Stimulated activated CD4-positive, alpha-beta T cell treated with anti-CD3 and anti-CD28 coated beads, Interleukin-4, amount 100 ng/mL, for 4 hours (primary cell): Measurements from ENCODE around the gene ESR1.
"Not testable (repeated sequence)": the region's sequence is repeated elsewhere in the genome, so short reads cannot be mapped to it uniquely, and the experiment has no call there.

Source experiments
- DNase-seq, 2 experiments: peaks; one replicate each; pipeline ENCODE4 v3.0.0-alpha.2; 2020

Gene ESR1

DNA sequence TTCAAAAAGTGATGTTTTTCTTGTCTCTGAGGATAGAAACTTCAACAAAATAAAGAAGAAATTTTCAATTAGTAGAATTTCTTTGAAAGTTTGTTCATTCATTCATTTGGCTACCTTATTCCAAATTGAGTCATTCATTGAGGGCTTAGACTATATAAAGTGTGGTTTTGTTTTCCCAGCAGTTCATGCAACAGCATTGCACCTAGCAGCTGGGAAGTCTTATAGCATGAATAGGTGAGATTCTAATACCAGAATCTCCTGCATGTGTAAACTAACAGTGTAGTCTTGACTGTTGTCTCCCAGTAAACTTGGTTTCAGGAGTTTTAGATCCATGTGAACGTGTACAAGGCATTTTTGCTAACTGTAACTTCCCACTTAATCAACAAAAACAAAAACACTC lies 7.1 kb downstream of the ESR1 start:
- DNase-seq: no peak

DNA sequence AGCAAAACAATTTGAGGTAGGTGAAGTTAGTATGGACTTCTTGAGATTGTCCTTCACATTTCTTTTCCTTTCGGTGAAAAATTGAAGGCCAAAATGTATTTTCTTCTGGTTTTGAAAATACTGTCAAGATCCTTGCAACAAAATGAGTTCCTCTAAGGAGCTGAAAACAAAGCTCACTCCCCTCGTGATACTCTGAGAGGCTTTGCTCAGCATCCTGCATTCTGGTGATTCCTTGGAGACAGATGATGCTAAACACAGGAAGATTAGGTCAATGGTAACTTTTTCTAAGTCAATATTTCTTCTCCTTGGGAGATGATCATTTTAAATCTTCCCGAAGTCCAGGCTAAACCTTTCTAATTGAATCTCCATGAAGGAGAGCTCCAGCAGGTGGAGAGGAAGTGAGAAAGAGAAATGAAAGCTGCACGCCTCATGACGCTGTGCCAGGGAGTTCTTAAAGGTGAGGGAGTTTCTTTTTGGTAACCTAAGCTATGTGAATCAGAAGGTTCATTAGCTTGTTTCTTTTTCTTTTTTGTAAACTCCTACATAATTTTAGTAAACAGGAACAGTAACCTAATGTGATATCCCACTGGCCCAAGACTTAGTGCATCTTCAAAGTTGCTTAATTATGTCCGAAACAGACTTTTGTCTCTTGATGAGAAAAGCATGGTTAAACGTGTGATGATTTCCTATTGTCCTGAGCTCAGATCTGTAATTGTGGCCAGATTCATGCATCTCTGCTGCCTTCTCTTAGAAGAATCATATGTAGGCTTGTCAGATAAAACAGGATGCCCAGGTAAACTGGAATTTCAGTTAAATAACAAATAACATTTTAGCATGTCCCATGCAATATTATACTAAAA lies 15.0 kb downstream of the ESR1 start:
- DNase-seq: no peak

DNA sequence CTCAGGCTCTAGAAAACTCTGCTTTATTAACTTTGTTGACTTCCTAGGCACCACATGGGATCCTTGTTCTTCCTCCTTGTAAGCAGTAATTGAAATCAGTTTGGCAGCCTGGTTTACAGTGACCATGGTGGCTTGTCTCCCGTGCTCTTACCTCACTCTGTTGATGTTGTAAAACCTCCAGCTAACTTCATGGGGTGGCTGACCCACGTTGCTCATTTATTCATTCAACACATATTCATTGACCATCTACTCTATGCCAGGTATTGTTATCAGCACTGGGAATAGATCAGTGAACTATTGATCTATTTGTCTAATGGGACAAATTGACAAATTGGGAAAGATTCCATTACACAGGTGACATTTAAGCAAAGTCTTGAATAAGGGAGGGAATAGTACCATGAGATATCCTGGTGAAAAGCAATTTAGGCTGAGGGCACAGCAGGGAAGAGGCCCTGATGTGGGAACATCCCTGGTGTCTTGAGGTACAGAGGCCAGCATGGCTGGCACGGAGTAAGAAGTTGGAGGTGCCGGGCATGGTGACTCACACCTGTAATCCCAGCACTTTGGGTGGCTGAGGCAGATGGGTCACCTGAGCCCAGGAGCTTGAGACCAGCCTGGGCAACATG lies 19.1 kb downstream of the ESR1 start:
- DNase-seq: no peak

DNA sequence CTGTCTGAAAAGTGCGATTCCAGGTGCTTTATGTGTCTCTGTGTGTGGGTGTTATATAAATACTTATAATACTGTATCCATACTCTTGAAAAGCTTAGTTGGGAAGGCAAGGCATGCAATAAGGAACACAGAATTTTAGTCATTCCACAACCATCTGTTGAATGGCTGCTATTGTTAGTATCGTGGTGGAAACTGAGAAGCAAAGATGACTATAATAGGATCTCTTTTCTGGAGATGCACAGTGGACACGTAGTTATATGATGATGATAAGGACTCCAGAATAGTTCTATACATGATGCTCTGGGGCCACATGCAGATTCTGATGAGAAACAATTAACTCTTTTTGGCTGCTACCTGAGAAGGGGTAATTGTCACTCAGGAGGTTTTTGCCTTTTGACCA lies 25.2 kb downstream of the ESR1 start:
- DNase-seq: no peak

DNA sequence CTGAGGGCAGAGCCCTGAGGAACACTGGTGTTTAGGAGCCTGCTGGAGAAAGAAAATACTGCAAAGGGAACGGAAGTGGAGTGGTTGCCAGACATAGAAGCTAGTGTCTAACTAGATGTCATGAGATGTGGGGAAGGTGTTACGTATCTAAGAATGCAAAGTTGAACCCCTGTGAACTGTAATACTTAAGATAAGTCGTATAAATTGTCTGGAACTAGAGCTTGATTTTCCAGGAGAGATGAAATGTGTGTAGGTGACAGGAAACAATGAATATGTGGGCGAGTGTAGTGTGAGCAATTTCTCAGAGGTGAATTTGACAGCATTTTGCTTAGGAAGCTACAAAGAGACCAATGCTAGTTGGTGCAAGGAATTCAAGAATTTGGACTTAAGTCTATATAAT lies 27.9 kb downstream of the ESR1 start:
- DNase-seq: no peak

DNA sequence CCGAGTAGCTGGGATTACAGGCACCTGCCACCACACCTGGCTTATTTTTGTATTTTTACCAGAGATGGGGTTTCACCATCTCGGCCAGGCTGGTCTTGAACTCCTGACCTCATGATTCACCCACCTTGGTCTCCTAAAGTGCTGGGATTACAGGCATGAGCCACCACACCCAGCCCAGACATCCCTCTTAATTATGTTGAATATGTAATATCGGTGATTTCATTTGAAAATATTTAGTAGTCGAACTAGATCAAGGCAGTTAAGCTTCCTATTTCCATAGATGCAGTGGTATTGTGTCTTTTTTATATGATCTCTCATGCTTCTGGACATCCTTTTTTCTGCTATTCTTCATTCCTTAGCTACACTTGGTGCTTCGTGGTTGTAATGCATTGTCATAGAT lies 29.7 kb downstream of the ESR1 start:
- no peak for DNase-seq

DNA sequence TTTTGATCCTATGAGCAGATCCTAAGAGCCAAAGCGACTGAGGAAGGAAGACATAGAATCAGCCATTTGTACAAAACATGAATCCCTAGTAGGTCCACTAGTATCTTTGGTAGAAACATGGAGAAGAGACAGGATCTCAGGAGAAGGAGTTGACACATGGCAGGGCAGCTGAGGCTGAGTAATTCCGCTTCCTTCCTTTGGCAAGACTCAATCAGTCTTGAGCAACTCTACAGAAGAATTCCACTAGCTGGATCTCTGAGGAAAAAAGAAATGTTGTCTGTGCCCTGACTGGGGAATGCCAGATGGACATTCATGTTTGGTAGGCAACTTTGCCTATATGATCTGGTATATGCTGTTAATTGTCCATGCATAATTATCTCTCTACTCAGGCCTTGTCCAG lies 35.3 kb downstream of the ESR1 start:
- no peak for DNase-seq

DNA sequence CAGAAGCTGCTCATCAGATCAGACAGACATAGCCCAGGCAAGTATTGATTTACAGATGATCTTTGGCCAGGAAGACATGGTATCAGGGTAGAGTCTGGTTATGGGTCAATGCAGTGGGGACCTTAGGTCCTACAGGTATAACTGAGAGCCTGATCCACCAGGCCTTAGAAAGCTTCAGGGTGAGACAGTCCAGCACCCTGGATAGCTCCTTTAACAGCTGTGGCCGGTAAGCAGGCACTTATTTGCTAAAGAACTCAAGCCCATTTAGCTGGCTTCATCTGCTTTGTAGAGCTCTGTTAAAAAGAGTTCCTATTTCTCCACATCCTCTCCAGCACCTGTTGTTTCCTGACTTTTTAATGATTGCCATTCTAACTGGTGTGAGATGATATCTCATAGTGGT lies 39.6 kb downstream of the ESR1 start:
- no peak for DNase-seq

DNA sequence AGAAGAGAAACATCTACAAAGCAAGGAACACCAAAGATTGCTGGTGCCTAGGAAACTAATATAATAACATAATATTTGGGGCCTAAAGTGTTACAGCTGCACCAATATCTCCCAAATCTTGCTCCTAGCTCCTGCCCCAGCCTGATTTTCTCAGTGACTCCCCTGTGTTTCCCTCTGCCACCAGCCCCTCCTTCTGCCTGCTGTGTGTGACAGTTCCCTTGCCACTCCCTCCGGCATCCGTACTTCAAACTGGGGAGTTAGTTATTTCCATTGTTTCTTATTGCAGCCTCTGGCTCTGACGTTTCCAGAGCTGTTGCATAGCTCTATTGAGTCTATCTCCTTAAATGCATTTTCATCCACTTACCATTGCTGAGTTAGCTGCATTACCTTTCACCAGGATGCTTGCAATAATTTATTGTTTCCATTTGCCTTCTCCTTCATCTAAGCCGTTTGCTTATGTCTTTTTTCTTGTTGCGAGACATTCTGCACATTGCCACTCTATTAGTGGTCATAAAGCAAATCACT lies 43.1 kb downstream of the ESR1 start:
- no peak for DNase-seq

DNA sequence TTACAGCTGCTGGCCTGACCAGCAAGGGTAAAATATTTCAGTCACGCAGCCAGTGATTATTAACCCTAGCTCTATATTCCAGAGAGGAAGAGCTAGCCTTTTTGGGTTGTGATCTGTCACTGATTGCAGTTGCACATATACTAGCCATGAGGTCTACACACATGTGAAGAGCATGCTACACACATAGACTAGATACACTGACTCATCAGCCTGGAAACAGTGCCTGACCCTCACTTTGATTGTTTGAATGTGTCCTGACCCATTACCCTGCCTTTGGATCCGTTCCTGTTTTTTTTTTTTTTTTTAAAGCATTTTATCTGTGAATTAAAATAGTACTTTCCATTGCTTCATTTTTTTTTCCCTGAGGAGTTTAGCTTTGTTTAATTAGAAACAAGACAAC lies 50.8 kb downstream of the ESR1 start:
- DNase-seq: no peak

DNA sequence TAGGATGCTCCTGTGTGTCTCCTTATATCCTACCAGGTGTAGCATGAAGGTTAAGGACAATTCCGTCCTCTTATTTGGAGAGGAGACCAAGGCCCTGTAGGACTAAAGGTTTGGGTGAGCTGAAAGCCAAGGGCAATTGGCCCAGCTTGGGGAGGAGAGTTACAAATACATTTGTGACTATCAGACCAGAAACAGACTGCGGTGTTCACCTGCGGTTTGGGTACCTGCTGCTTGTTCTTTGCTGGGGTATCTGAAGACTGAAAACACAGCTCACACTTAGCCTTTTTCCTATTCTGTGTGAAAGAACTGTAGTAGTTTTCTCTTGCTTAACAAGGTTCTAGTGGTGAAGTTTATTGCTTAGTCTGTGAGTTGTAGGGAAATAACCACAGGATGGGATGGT lies 55.0 kb downstream of the ESR1 start:
- DNase-seq: no peak

DNA sequence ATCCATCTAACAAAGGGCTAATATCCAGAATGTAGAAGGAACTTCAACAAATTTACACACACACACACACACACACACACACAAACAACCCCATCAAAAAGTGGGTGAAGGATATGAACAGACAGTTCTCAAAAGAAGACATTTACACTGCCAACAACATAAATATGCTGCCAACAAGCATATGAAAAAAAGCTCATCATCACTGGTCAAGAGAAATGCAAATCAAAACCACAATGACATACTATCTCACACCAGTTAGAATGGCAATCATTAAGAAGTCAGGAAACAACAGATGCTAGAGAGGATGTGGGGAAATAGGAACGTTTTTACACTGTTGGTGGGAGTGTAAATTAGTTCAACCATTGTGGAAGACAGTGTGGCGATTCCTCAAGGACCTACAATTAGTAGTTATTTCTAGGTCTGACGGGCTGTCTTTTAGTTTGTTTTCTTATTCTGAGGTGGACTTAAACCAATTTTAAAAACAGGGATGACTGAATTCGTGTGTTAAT lies 59.9 kb downstream of the ESR1 start:
- DNase-seq: not testable (repeated sequence)

DNA sequence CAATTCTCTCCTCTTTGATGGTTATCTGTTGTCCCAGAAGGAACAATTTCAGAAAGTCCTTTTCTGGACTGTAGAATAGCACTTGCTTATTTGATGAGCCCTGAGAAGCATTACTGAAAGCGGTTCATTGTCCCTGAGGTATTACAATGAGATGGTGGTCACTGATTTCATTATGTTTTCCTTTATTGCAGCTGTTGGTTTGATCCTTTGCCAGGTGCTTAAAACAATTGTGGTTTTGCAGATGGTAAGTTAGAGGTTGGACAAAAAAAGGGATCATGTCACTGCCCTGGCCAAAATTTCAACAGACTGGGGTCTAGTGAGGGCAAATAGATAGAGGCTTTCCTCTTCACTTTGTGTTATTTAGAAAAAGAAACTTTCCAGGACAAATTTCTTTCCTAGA lies 61.9 kb downstream of the ESR1 start:
- no peak for DNase-seq

DNA sequence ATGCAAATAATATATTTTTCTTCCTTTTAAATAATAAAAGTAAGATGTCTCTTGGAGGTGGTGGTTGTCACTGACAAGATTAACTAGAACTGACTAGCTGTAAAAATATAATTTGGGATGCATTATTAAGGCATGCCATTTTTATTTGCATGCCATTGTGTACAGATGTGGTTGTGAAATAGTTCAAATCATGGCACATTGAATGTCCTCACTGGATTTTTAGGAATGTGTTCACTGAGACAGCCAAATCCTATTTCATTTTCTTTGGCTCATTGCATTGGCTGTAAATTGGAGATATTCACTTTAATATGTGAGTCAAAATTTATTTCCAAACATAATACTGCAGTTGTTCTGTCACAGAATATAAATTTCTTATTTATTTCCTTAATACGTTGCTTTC lies 62.3 kb downstream of the ESR1 start:
- no peak for DNase-seq

DNA sequence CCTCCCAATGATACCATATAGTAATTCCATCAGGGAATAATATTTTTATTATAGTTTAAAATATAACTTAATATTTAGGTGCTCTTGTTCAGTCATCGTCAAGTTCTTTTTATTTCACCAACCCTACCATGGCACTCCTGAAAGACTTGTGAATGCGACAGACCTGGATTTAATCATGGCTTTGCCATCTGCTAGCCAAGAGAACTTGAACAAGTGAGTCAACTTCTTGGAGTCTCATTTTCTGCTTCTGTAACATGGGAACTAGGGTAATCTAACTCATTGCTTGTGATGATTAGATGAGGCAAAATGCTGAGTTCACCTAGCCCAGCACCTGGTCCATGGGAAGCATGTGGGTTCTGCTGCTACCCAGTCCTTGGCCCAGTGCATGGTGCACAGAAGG lies 62.9 kb downstream of the ESR1 start:
- no peak for DNase-seq

DNA sequence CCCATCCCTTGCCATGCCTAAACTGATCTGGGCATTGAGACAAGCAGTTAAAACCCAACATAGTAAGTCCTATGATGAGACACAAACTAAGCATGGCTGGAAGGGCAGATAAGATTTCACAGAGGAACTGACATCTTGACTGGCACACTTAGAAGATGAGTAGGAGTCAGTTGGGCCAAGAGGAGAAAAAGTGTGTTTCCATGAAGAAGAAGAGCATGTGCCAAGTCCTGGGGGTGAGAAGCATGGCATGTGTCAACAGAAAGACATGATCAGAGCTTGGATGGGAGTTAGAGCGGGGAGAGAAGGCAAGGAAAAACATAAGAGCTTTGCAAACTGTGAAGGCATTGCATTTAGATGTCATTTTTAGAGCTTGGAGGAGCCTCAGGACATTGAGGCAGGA lies 68.0 kb downstream of the ESR1 start:
- no peak for DNase-seq

DNA sequence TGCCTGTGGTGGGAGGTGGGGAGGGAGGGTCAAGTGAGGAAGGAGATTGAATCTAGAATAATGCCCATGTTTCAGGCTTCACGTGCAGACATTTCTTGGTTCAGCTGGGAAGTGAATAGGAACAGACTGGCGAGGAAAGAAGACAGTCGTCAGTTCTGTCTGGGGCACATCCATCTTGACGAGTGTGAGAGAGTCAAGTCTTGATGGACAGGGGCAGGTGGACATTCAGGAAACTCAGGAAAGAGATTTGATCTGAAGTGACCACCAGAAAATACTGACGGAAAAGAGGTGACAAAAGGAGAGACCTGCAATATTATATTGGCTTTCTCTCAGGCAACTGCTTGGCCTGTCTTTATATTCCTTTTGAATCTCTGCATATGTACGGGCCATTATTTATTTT lies 68.6 kb downstream of the ESR1 start:
- DNase-seq: no peak

DNA sequence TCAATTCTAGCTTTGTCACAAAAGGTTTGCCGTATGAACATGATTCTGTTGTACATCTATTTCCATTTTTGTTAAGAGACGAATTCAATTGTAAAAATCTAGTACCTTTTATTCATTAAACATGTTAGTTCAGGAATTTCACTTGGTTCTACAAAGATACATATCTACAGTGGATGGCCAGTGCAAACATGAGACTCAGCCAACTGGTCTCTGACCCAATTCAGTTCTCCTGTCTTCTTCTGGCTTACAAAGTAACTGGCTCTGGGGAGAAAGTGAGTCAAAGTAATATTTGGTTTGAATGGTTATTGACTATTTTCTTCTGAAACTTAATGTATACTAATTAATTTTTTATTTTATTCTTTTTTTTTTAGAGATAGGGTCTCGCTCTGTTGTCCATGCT lies 70.0 kb downstream of the ESR1 start:
- DNase-seq: no peak

DNA sequence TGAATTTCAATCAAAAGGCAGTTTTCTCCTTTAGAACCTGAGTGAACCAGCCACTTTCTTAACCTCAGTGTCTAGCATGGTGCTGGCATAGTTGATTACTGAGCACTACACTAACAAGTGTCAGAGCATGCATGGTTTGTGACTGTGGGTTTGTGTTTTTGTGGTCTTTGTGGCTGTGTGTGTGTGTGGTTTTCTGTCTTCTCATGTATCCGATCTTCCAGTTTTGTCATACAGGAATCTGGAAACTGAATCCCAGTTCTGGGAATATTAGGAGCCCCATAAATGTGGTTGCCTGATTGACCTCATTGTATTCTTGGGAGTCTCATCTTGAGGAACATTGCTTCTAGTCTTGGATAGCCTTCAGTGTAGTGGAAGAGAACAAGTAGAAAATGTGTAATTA lies 73.7 kb downstream of the ESR1 start:
- no peak for DNase-seq

DNA sequence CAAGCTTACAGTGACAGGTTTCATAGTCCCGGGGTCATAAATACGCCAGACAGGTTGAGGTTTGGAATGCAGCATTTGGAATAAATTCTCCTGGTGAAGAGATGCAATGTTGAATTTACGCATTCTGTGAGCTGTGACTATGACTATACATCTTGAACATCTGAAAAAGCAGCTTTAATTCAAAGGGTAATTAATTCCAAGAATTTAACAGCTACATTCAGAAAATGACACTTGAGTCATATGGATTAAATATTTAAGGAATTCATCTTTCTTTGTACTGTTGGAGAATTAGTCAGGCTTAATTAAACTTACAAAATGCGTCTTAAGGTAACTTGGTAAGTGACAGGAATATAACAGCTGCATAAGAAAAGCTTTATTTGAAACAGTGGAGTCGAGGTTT lies 74.7 kb downstream of the ESR1 start:
- no peak for DNase-seq

DNA sequence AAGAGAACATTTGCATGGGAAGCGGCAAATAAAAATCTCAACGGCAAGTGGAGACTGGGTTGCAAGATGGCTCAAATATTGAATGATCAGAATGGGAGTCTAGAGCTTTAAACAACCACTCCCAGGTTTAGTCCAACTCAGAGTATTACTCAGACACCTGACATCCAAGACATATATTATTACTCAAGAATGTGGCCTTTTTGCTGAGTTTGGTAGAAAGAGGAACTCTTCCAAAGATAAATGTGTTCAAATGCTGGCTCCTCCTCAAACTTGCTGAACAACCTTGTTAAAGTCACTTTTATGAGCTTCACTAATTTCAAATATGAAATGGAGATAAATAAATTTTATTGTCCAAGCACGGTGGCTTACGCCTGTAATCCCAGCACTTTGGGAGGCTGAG lies 77.8 kb downstream of the ESR1 start:
- DNase-seq: no peak

DNA sequence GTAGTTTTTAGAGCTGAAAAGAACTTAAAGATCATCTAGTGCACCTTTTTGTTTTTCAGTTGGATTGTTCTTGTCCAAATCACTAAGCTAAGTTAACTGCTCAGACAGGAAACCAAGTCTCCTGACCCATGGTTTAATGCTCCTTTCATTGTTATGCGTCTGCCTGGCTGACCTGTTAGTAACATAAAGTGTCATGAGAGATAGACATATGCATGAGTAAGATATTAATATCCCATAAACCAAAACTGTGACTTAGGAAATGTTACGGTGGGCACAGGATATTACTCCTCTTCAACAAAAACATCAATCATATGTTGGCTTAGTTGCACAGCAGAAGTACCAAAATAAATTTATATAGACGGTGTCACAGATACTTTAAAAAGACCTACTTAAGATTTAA lies 84.0 kb downstream of the ESR1 start:
- DNase-seq: no peak

DNA sequence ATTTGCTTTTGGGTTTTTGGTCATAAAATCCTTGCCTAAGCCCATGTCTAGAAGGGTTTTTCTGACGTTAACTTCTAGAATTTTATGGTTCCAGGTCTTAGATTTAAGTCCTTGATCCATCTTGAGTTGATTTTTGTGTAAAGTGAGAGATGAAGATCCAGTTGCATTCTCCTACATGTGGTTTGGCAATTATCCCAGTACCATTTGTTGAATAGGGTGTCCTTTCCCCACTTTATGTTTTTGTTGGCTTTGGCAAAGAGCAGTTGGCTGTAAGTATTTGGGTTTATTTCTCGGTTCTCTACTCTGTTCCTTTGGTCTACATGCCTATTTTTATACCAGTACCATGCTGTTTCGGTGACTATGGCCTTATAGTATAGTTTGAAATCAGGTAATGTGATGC lies 86.9 kb downstream of the ESR1 start:
- DNase-seq: not testable (repeated sequence)

DNA sequence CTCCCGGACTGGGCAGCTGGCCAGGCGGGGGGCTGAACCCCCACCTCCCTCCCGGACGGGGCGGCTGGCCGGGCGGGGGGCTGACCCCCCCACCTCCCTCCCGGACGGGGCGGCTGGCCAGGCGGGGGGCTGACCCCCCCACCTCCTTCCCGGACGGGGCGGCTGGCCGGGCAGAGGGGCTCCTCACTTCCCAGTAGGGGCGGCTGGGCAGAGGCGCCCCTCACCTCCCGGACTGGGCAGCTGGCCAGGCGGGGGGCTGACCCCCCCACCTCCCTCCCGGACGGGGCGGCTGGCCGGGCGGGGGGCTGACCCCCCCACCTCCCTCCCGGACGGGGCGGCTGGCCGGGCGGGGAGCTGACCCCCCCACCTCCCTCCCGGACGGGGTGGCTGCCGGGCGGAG lies 91.7 kb downstream of the ESR1 start:
- DNase-seq: not testable (repeated sequence)
